ENCODE data around the gene NEU3.
A peak's percentile ranks its signal among the peaks of the same experiment; 100 is the strongest.
"Not testable (repeated sequence)": the region's sequence is repeated elsewhere in the genome, so short reads cannot be mapped to it uniquely, and the experiment has no call there.

Gene NEU3

DNA sequence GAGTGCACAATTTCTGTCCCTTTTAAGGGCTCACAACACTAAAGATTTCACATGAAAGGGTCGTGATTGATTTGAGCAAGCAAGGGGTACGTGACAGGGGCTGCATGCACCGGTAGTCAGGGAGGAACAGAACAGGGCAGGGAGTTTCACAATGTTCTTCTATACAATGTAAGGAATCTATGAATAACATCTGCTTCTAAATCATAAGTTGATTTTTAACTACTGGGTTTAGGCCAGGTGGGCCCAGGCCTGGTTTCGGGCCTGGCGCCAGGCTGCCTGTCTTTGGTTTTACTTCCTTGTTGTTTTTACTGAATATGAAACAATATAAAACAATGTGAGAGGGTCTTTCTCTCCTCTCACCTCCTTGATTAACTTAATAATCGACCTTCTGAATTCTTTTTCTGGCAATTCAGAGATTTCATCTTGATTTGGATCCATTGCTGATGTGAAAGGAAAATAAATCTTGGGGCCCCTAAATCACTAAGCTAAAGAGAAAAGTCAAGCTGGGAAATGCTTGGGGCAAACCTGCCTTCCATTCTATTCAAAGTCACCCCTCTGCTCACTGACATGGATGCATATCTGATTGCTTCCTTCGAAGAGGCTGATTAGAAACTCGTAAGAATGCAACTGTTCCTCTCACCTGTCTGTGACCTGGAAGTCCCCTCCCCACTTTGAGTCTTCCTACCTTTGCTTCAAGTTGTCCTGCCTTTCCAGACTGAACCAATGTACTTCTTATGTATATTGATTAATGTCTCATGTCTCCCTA, 61.0 kb downstream of the NEU3 start:
- not testable (repeated sequence) for H3K4me3 ChIP-seq (ENCODE audit: low read depth, low read length); DNase-seq (ENCODE audit: low read depth)

DNA sequence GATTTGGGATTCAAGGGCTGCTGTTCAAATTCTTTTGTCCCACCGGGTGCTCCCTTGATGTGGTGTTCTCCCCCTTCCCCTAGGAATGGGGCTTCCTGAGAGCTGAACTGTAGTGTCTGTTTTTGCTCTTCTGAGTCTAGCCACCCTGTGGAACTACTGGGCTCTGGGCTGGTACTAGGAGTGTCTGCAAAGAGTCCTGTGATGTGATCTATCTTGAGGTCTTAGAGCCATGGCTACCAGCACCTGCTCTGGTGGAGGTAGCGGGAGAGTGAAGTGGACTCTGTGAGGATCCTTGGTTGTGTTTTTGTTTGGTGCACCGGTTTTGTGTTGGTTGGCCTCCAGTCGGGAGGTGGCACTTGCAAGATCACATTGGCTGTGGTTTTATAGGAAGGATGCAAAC, 61.8 kb downstream of the NEU3 start:
- H3K4me3 ChIP-seq (ENCODE audit: low read depth, low read length) = no peak overlapping the region
- DNase-seq (ENCODE audit: low read depth) = no peak

DNA sequence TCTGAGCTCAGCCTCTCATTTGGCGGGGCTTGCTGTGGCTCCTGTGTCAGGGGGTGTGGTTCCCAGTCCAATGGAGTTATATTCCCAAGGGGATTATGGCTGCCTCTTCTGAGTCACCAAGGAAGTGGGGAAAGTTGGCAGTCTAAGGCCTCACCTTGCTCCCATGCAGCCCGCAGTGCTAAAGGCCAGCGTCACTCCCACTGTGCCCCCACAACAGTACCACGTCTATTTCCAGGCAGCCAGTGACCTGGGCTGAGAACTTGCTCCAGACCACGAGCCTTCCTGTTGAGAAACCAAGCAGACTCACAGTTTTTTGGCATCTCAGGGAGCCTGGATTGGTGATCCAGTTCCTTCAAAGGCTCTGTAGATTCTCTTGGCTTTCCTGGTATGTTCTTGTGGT, 62.3 kb downstream of the NEU3 start:
- no peak for DNase-seq (ENCODE audit: low read depth)

DNA sequence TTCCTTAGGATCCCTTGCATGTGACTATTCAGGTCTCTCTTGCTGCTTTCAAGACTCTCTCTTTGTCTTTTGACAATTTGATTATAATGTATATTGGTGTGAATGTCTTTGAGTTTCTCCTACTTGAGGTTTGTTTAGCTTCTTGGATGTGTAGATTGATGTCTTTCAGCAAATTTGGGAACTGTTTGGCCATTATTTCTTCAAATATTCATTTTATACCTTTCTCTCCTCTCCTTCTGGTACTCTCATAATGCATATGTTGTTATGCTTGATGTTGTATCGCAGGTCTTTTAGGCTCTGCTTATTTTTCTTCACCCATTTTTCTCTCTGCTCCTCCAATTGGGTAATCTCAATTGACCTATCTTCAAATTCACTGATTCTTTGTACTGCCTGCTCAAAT, 63.7 kb downstream of the NEU3 start:
- no peak for DNase-seq (ENCODE audit: low read depth)
- no peak overlapping the region for H3K4me3 ChIP-seq (ENCODE audit: low read depth, low read length)

More for the DNA sequence above, 62.3 kb downstream of the NEU3 start:
- H3K4me3 ChIP-seq (ENCODE audit: low read depth, low read length) = no peak overlapping the region

DNA sequence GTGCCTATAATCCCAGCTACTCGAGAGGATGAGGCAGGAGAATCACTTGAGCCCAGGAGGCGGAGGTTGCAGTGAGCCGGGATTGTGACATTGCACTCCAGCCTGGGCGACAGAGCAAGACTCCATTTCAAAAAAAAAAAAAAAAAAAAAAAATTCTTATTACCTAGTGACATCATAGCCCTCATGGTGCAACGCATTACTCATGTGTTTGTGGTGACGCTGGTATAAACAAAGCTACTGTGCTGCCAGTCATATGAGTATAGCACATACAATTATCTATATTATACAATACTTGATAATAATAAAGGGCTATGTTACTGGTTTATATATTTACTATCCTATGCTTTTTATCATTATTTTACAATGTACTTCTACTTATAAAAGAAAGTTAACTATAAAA, 66.8 kb downstream of the NEU3 start:
- no peak overlapping the region for H3K4me3 ChIP-seq (ENCODE audit: low read depth, low read length)

DNA sequence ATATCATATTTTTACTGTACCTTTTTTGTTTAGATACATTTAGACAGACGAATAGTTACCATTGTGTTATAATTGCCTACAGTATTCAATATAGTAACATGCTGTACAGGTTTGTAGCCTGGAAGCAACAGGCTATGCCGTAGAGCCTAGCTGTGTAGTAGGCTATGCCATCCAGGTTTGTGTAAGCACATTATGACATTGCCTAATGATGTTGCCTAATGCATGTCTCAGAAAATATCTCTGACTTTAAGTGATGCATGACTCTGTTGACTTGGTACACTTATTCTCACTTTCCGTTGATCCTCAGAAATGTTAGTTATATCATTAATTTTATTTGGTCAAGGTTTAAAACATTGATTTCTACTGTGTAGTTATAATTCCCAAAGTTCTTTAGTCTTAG, 68.1 kb downstream of the NEU3 start:
- H3K4me3 ChIP-seq (ENCODE audit: low read depth, low read length) = no peak overlapping the region
- no peak for DNase-seq (ENCODE audit: low read depth)

More for the DNA sequence above, 66.8 kb downstream of the NEU3 start:
- DNase-seq (ENCODE audit: low read depth) = no peak

DNA sequence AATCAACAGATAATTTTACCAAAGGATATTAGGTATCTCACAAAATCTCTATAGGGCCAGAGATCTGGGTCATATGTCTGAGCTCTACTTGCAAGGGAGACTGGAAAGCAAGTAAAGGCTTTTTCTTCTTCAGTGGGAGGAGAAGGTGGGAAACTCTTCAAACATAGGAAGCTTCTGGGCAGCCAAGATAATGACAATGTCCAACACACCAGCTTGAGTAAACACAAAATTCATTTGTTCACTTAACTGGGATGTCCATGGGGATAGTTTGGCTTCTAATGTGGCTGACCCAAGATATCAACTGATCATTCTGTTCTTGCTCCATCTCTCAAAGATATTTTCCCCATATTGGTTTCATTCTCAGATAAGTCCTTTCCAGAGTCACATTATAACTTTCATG, 70.6 kb downstream of the NEU3 start:
- H3K4me3 ChIP-seq (ENCODE audit: low read depth, low read length) = no peak overlapping the region
- no peak for DNase-seq (ENCODE audit: low read depth)

DNA sequence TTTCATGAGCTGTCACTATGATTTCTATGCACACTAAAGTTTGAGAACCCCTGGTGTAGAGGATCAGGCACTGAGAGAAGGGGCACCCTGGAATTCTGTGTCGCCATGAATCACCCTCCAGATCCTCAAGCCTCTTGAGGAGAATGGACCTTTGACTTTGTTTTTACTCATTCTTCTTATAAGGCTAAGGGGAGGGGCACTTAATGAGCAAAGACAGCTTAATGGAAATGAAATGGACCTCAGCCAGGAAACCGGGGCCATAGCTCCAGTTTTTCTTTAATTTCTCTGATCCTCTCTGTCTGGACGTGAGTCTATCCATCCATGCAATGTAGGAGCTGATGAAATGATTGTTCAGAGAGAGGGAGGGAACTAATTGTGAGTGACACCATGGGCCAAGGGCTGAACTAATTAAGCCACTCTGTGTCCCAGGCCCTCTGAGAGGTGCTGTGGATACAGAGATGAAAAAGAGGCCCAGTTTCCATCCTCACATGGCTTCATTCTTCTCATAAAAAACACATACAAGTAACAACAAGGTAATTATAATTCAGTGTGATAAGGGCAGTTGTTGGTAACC, 75.1 kb downstream of the NEU3 start:
- no peak for DNase-seq (ENCODE audit: low read depth)
- H3K4me3 ChIP-seq (ENCODE audit: low read depth, low read length) = no peak overlapping the region

DNA sequence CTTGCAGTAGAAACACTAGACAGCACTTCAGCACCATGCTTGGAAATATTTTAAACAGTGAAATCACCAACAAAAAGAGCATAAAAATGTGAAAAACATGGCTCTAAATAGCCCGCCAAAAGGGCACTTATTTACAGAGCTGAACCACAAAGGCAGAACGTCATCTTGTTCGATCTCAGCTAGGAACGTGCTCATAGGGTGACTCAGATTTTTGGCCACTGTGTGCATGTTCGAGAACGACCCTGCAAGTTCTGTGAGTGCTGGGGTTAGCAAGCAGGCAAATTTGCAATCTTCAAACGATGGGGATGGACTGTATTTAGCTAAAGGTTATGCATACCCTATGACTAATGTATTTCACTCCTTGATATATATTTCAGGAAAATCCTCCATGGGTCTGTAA, 77.3 kb downstream of the NEU3 start:
- DNase-seq (ENCODE audit: low read depth) = peak; percentile 23
- no peak overlapping the region for H3K4me3 ChIP-seq (ENCODE audit: low read depth, low read length)

Data from skeletal muscle cell (primary cell).